GM18909 (cell line): Measurements from ENCODE around the gene CPB2.

Experiments used
- ATAC-seq: cut with Tn5 transposase; IDR thresholded peaks from one replicate; pipeline ENCODE4 v1.9.1; 2021; ENCODE audit warnings: mild to moderate bottlenecking; ENCODE audit not compliant: unreplicated experiment, poor library complexity

Gene CPB2, protein sequence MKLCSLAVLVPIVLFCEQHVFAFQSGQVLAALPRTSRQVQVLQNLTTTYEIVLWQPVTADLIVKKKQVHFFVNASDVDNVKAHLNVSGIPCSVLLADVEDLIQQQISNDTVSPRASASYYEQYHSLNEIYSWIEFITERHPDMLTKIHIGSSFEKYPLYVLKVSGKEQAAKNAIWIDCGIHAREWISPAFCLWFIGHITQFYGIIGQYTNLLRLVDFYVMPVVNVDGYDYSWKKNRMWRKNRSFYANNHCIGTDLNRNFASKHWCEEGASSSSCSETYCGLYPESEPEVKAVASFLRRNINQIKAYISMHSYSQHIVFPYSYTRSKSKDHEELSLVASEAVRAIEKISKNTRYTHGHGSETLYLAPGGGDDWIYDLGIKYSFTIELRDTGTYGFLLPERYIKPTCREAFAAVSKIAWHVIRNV

GRCh38 chr13:46104868-46105267 is at the start of gene CPB2:
CPB2 (minus strand) TSS chr13:46105033; CDS start chr13:46105009, 24 bp downstream.
- no peak for ATAC-seq

GRCh38 chr13:46154136-46154801 is 49.4 kb upstream of the CPB2 start:
- ATAC-seq = no peak

DNA sequence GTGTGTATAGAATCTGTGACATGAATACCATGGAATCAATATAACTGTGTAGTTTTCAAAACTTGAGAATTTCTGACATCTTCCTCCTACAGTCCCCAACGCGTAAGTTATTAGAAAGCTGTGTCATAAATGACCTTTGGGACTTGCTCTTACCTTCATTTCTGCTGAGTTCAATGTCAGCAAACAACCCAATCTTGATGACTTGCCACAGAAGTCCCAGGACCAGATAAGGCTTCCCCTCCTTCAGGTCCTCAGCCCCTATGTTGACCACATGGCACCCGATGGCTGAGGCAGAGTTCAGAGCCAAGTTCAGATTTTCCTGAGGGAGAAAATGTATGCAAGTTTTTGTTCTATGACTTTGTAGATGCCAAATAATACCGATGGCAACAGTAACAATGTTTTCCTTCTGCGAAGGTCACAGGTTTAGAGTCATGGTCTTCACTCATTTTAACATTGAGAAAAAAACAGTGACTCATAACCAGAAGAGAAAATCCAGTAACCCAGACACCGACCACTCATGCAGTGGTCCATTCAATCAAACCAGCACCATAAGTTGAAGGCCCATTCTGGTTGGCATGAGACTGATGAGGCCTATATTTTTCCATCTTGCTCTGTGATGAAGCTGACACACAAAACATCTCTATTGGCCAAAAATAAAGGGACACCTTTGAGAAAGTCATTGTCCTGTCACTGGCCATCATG is 47.9 kb upstream of the CPB2 start:
- ATAC-seq = no peak

- no peak for ATAC-seq
Measured at GRCh38 chr13:46150134-46150693, 45.4 kb upstream of the CPB2 start.

- no peak for ATAC-seq
Measured at GRCh38 chr13:46149272-46150133, 44.7 kb upstream of the CPB2 start.

DNA sequence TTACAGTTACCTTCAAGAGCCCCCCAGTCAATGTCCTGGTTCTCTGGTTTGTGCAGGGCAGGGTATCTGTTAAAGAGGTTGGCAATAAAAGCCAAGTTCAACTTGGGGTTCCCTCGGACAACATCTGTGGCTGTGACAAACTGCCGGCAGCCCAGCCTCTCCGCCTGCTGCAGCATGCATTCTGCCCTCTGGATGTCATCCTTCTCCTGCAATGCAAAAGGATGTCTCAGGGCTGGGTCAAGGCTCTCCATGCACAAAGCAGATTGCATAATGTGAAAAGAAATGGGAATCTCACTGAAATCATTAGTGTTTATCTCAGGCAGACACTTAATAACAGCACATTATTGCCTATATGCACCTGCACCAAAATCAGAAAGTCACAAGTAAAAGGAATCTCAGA is 42.1 kb upstream of the CPB2 start:
- ATAC-seq = no peak

DNA sequence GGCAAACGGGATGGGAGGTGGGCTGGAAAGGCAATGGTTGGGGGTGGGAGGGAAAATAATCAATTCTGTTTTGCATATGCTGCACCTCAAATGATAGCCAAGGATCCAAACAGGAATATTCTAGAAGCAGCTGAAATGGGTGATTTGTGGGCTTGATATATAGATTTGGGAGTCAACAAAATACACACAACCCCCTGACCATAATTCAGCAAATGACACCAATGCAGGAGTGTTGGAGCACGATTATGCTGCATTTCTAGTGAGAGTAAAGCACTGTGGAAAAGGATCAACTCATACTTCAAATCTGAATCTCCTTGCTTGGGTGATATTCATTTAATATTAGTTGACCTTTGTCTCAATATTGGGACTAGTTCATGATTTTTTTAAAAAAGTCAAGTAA is 41.1 kb upstream of the CPB2 start:
- ATAC-seq = no peak

DNA sequence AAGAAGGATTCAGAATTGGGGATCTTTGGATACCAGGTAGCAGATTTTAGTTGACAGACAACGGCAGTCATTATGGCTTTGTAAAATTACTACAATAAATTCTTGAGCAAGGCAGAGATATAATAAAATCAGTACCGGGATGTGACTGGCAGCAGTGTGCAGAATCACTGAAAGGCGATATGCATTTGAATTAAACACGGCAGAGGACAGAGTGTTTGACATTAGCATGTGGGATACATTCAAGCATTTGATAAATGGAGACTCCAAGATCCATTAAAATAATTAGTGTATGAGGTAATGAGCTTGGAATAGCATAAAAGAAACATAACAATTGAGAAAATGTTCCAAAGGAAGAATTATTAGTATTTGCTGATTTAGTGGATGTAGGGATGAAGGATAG is 40.3 kb upstream of the CPB2 start:
- no peak for ATAC-seq

- ATAC-seq = no peak
Measured at GRCh38 chr13:46143184-46143701, 38.4 kb upstream of the CPB2 start.

GRCh38 chr13:46142776-46143175 is 37.9 kb upstream of the CPB2 start:
- ATAC-seq = no peak

DNA sequence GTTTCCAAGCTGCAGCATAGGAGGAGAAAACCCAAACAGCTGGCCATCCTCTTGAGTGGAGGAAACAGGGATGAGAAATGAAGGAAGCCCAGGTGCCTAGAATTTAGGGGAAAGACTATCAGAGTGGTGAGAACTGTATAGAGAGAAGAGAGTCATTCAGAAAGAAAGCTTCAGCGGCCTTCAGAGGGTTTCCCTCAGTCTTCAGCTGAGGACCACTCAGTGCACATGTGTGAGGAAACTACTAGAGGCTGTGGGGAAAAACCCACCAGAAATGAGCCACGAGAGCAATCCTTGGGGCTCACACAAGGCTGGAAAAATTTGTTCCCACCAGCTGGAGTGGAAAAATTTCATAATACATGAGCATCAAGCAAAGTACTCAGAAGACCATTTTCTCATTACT is 35.2 kb upstream of the CPB2 start:
- no peak for ATAC-seq

DNA sequence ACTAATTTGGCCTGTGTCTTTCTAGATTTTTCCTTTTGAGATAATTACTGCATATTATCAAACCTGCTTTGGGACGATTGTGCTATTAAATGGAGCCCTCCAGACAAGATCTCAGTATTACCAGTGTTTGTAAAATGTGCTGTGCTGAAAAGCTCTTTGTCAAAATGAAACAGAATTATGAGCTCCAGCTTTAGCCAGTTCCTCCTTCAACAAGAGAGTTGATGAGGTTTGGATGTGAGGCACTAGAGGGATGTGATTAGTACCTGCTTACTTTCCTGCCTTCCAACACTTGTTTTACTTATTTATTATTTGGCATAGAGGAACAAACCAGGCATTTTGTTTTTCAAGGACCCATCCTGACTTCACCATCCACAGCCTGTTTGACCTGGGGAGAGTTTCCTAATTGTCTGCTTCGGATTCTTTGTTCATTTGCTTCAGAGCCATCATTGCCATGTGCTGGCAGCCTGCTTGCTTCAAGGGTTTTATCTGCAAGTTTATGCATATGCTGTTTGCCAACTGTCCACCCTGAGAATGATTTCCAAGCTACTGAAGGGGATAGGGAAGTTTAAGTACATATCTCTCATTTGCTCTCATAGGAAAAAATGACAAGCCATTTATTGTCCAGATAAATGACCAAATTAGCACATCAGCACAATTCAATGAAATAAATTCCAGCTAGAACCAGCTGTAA is 32.9 kb upstream of the CPB2 start:
- no peak for ATAC-seq

GRCh38 chr13:46136688-46137087 is 31.9 kb upstream of the CPB2 start:
- no peak for ATAC-seq

DNA sequence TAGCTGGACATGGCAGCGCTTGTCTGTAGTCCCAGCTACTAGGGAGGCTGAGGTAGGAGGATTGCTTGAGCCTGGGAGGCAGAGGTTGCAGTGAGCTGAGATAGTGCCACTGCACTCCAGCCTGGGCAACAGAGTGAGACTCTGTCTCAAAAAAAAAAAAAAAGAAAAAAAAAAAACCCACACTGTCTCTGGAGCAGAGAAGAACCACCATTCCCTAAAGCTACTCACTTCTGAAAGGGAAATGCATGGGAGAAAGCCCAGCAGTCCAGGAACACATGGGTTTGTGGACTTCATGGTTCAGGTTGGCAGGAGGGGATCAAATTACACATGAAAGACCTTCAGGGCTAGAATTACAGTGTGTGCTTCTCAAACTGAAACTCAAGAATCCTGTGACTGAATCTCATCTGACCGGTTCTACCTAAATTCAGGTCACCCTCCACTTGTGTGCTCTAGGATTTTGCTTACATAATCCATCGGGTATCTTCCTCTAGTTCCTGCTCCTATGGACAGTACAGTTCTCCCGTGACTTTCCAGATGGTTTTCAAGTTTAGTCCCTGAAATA is 30.2 kb upstream of the CPB2 start:
- no peak for ATAC-seq

DNA sequence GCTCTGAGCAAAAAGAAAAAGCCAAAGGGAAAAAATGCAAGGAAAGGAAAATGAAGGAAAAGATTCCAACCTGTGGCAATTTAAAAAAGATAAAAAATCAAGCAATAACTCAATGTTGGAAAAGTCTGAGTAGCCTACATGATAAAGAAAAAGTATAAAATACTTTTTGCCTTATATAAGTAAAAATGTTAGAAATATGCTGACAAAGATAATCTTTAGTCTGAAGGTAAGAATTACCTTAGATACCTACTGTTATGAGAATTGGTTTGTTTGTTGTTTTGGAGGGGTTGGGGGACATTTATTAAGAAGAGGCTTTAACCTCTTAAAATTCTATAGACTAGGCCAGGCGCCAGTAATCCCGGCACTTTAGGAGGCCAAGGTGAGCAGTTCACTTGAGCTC is 29.7 kb upstream of the CPB2 start:
- no peak for ATAC-seq

- no peak for ATAC-seq
Measured at GRCh38 chr13:46132109-46132508, 27.3 kb upstream of the CPB2 start.

- no peak for ATAC-seq
Measured at GRCh38 chr13:46131705-46132104, 26.9 kb upstream of the CPB2 start.

- no peak for ATAC-seq
Measured at GRCh38 chr13:46129955-46130618, 25.3 kb upstream of the CPB2 start.
